ENCODE measurements around the gene RASGEF1C.
"Not testable (repeated sequence)": the region's sequence is repeated elsewhere in the genome, so short reads cannot be mapped to it uniquely, and the experiment has no call there.

Gene RASGEF1C

GRCh38 chr5:180210961-180211760 is 2.1 kb upstream of the RASGEF1C start:
- no peak for DNase-seq

- not testable (repeated sequence) for DNase-seq
These were observed 1.1 kb upstream of the RASGEF1C start for GRCh38 chr5:180210077-180210476.

GRCh38 chr5:180208435-180209081 is 453 bp downstream of the RASGEF1C start:
- no peak for DNase-seq

GRCh38 chr5:180208038-180208434 is 975 bp downstream of the RASGEF1C start:
- DNase-seq: no peak

GRCh38 chr5:180207593-180207992 is 1.4 kb downstream of the RASGEF1C start:
- no peak for DNase-seq

GRCh38 chr5:180206993-180207392 is 2.0 kb downstream of the RASGEF1C start:
- no peak for DNase-seq

- no peak for DNase-seq
These were observed 3.1 kb downstream of the RASGEF1C start for GRCh38 chr5:180205916-180206315.

GRCh38 chr5:180204276-180204819 is 4.7 kb downstream of the RASGEF1C start:
- DNase-seq: no peak

GRCh38 chr5:180202939-180203573 is 6.0 kb downstream of the RASGEF1C start:
- no peak for DNase-seq

- DNase-seq: no peak
These were observed 7.7 kb downstream of the RASGEF1C start for GRCh38 chr5:180201051-180201987.

GRCh38 chr5:180199390-180199789 is 9.6 kb downstream of the RASGEF1C start:
- DNase-seq: no peak

- no peak for DNase-seq
These were observed 10.8 kb downstream of the RASGEF1C start for GRCh38 chr5:180198208-180198607.

- no peak for DNase-seq
These were observed 11.9 kb downstream of the RASGEF1C start for GRCh38 chr5:180197016-180197702.

GRCh38 chr5:180194410-180195345 is 14.3 kb downstream of the RASGEF1C start:
- no peak for DNase-seq

GRCh38 chr5:180193749-180194375 is 15.1 kb downstream of the RASGEF1C start:
- DNase-seq: no peak

- DNase-seq: no peak
These were observed 17.3 kb downstream of the RASGEF1C start for GRCh38 chr5:180191716-180192115.

GRCh38 chr5:180187767-180188166 is 21.2 kb downstream of the RASGEF1C start:
- DNase-seq: no peak

- no peak for DNase-seq
These were observed 28.2 kb downstream of the RASGEF1C start for GRCh38 chr5:180180846-180181245.

GRCh38 chr5:180180421-180180820 is 28.6 kb downstream of the RASGEF1C start:
- DNase-seq: no peak
